RWPE2 (cell line): ENCODE data around the gene AKAP12.

Source experiments
- ATAC-seq: fragments of 200-7000 bp; cut with Tn5 transposase; 3 replicates; pipeline ENCODE4 v1.9.1; 2021; ENCODE audit warnings: low read depth
- DNase-seq: peaks from one replicate; pipeline ENCODE4 v3.0.0-alpha.2; 2020; ENCODE audit warnings: low spot score
- H3K27ac ChIP-seq: fragments of 450-650 bp; 2 replicates; pipeline ENCODE4 v1.5.1; 2017; ENCODE audit warnings: mild to moderate bottlenecking; ENCODE audit not compliant: poor library complexity, severe bottlenecking
- H3K27me3 ChIP-seq: fragments of 250-450 bp; sonication (Bioruptor Pico); 2 replicates; pipeline ENCODE4 v1.5.1; 2021; ENCODE audit warnings: mild to moderate bottlenecking, moderate library complexity; ENCODE audit not compliant: insufficient read depth, poor library complexity, severe bottlenecking
- H3K36me3 ChIP-seq: fragments of 250-450 bp; sonication (Bioruptor Pico); 2 replicates; pipeline ENCODE4 v1.5.1; 2020; ENCODE audit warnings: low read depth, mild to moderate bottlenecking, moderate library complexity
- H3K4me1 ChIP-seq: fragments of 250-450 bp; sonication (Bioruptor Pico); 2 replicates; pipeline ENCODE4 v1.5.1; 2021; ENCODE audit warnings: mild to moderate bottlenecking, moderate library complexity; ENCODE audit not compliant: insufficient read depth, poor library complexity, severe bottlenecking
- H3K4me3 ChIP-seq: fragments of 250-450 bp; sonication (Bioruptor Pico); 2 replicates; pipeline ENCODE4 v1.5.1; 2021; ENCODE audit warnings: mild to moderate bottlenecking, moderate library complexity; ENCODE audit not compliant: severe bottlenecking
- H3K9me3 ChIP-seq: fragments of 250-450 bp; sonication (Bioruptor Pico); 2 replicates; pipeline ENCODE4 v1.5.1; 2021; ENCODE audit warnings: mild to moderate bottlenecking, moderate library complexity; ENCODE audit not compliant: severe bottlenecking
- TF ChIP-seq, protein P1 (sequence below): fragments of 450-650 bp; IDR thresholded peaks from one replicate; pipeline ENCODE4 v1.5.1; 2017; ENCODE audit warnings: mild to moderate bottlenecking, moderate library complexity; ENCODE audit not compliant: poor library complexity, severe bottlenecking

The AKAP12 gene

DNA sequence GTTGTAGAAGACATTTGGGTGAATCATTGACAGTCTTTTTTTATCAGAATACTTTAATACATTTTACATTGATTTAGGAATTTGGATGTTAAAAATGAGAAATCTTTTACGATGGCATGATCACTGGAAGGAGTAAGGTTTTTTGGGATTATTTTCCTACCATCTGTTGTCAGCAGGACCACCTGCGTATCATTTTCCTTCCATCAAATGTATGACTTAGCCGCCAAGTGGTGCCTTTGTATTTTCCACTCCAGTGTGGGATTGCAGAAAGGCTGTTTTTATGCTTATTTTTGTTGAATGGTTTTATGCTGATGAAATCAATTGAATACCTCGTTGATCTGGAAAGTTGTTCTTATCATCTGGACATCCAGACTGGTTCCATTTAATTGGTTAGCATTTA is 35.8 kb downstream of the AKAP12 start:
- ATAC-seq = no peak
- Histone ChIP-seq H3K9me3 (no peaks in the 10 kb centered on the region), H3K27ac (no peak overlapping the region), H3K27me3 (no peaks in the 10 kb centered on the region), H3K36me3 (no peaks in the 10 kb centered on the region), H3K4me3 (no peak overlapping the region), H3K4me1 (peaks cover 3% of the 10 kb centered on the region)
- DNase-seq = no peak
- TF ChIP-seq, protein P1, sequence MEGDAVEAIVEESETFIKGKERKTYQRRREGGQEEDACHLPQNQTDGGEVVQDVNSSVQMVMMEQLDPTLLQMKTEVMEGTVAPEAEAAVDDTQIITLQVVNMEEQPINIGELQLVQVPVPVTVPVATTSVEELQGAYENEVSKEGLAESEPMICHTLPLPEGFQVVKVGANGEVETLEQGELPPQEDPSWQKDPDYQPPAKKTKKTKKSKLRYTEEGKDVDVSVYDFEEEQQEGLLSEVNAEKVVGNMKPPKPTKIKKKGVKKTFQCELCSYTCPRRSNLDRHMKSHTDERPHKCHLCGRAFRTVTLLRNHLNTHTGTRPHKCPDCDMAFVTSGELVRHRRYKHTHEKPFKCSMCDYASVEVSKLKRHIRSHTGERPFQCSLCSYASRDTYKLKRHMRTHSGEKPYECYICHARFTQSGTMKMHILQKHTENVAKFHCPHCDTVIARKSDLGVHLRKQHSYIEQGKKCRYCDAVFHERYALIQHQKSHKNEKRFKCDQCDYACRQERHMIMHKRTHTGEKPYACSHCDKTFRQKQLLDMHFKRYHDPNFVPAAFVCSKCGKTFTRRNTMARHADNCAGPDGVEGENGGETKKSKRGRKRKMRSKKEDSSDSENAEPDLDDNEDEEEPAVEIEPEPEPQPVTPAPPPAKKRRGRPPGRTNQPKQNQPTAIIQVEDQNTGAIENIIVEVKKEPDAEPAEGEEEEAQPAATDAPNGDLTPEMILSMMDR = no peak

DNA sequence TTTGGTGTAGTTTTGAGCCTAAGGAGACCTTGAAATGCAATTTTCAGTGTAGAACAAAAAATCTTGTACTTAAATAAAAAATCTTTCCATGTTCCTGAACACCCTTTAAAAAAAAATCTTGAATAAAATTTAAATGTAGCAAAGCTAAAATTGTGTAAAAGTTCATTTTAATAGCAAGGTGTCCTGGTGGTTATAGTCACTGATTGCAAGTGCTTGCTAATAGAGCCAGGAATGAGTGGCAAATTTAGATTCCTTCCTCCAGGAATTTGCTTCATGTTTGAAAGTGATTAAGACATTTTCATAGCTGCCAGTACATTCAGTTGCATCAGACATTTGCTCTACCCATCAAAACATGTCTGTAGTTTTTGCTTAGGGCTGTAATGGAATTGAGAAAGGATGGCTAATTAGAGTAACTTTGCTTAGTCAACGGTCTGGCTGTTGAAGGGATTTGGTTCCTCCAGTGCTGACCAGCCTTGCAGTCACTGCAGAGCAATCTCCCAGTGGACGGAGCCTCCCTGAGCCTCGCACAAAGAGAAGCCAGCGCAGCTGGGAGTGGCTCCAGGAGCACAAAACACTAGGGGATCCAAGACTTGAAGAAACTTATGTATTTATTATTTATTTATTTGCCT is 36.5 kb downstream of the AKAP12 start:
- H3K4me3 ChIP-seq = no peak overlapping the region
- ATAC-seq (peak; percentile 73), DNase-seq (no peak)
- no peaks in the 10 kb centered on the region for H3K36me3 ChIP-seq
- peaks cover 3% of the 10 kb centered on the region for H3K4me1 ChIP-seq
- H3K9me3 ChIP-seq = no peaks in the 10 kb centered on the region
- H3K27me3 ChIP-seq = no peaks in the 10 kb centered on the region
- H3K27ac ChIP-seq = no peak overlapping the region
- TF ChIP-seq, protein P1 = no peak

DNA sequence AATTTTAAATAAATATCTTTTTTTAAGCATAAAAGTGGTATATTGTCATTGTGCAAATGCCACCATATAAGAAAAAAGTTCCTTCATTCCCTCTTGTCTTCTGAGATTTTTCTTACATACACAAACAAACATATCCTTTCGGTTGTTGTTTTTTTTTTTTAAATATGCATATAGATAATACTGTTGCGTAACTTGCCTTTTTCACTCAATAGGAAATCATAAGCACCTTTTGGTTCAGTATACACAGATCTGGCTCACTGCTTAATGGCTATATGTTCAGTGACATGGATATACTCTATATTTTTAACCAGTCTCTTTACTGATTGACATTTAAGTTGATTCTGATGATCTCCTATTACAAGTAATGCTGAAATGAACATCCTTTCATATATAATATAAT is 40.1 kb downstream of the AKAP12 start:
- Histone ChIP-seq H3K27ac (no peak overlapping the region), H3K4me3 (no peak overlapping the region), H3K27me3 (no peaks in the 10 kb centered on the region), H3K4me1 (peaks cover 3% of the 10 kb centered on the region), H3K36me3 (no peaks in the 10 kb centered on the region), H3K9me3 (no peaks in the 10 kb centered on the region)
- no peak for DNase-seq
- ATAC-seq = no peak
- TF ChIP-seq, protein P1 = no peak

DNA sequence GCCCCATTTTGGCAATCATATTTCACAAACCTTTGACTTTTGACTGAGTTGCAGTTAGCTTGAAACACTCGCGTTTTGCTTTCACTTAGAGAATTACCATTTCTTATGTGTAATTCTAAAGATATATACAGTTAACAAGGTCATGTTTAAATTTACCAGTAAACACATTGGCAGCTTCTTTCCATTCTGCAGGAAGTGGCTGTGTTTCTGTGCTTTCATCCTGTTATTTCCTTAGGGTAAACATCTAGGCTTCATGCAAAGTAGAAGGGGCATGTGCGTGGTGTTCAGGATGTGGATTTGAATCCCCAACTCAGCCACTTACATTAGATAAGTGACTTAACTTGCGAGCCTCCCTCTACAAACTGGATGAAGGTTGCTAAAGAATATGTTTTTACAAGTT is 41.1 kb downstream of the AKAP12 start:
- TF ChIP-seq, protein P1 = no peak
- no peaks in the 10 kb centered on the region for H3K9me3 ChIP-seq
- no peaks in the 10 kb centered on the region for H3K27me3 ChIP-seq
- ATAC-seq (no peak), DNase-seq (no peak)
- peaks cover 3% of the 10 kb centered on the region for H3K4me1 ChIP-seq
- no peak overlapping the region for H3K4me3 ChIP-seq
- H3K27ac ChIP-seq = no peak overlapping the region
- H3K36me3 ChIP-seq = no peaks in the 10 kb centered on the region

DNA sequence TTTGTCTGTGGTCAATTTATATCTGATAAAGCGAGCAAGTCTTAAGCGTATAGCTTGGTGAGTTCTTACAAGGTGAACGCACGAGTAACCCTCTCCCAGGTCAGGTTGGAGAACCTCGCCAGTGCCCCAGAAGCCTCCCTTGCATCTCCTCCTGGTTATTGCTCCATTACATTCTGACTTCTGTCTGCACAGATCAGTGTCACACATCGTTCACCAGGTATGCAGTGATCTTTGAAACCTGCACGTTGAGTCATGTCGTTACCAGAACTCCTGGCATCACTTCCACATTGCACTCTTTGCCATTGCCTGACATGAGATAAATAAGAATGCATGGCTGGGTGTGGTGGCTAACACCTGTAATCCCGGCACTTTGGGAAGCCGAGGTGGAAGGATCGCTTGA is 44.2 kb downstream of the AKAP12 start:
- H3K4me1 ChIP-seq = no peaks in the 10 kb centered on the region
- H3K36me3 ChIP-seq = no peaks in the 10 kb centered on the region
- H3K27ac ChIP-seq = no peak overlapping the region
- DNase-seq = no peak
- ATAC-seq = peak; percentile 76
- TF ChIP-seq, protein P1 = no peak
- no peaks in the 10 kb centered on the region for H3K9me3 ChIP-seq
- no peaks in the 10 kb centered on the region for H3K27me3 ChIP-seq
- no peak overlapping the region for H3K4me3 ChIP-seq
